ENCODE measurements around the gene ETV3L. TPM values are rescaled to one million over a fixed set of nuclear protein-coding genes. Genes with fewer than 3 reads are reported as not detected.

ETV3L gene
- total RNA-seq, 2 donors from 2014 or later = 0.26 TPM; not detected in 1

DNA sequence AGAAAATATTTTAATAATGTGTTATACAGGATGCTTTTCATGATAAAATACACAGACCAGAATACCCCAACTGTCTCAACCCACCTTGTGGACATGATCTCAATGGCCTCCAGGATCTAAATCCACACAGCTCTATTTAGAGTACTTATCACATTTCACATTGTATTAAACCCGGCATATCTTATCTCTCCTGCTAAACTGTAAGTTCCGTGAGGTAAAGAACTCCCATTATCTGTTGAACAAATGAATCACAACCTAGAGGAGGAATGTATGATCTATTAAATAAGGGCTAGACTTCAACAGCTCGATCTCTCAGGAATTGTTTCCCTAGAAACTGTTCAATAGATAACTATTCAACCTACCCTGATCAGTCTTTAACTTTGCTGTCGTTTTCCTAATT, 31.7 kb upstream of the ETV3L start:
- peaks cover 60% of the 10 kb centered on the region for H3K4me1 Mint-ChIP-seq
- no peak overlapping the region for H3K4me3 ChIP-seq (ENCODE audit: low read length)
- no peaks in the 10 kb centered on the region for H3K27me3 ChIP-seq (ENCODE audit: control insufficient read depth, insufficient read depth, low read length, poor library complexity, severe bottlenecking)
- H3K27ac Mint-ChIP-seq = no peak overlapping the region
- WGBS, 2 experiments (ENCODE audit: insufficient coverage in 1 of 2, insufficient read length in 1 of 2) = 40 to 42% methylated on average over 1 to 4 of the region's 4 CpGs
- H3K9me3 Mint-ChIP-seq = no peaks in the 10 kb centered on the region
- no peak overlapping the region for H3K4me3 Mint-ChIP-seq
- no peaks in the 10 kb centered on the region for H3K9me3 ChIP-seq (ENCODE audit: control insufficient read depth, low read length)
- peaks cover 67% of the 10 kb centered on the region for H3K36me3 Mint-ChIP-seq (ENCODE audit: low read depth)
- no peak for DNase-seq
- H3K4me1 ChIP-seq (ENCODE audit: control insufficient read depth, insufficient read depth, low read length) = peaks cover 31% of the 10 kb centered on the region
- H3K9ac ChIP-seq (ENCODE audit: extremely low read depth, low read length, poor library complexity, severe bottlenecking) = no peak overlapping the region
- H3K27me3 Mint-ChIP-seq (ENCODE audit: insufficient read depth) = no peaks in the 10 kb centered on the region
- no peak overlapping the region for H3K27ac ChIP-seq (ENCODE audit: low read depth, low read length)
- TF ChIP-seq, protein P1, sequence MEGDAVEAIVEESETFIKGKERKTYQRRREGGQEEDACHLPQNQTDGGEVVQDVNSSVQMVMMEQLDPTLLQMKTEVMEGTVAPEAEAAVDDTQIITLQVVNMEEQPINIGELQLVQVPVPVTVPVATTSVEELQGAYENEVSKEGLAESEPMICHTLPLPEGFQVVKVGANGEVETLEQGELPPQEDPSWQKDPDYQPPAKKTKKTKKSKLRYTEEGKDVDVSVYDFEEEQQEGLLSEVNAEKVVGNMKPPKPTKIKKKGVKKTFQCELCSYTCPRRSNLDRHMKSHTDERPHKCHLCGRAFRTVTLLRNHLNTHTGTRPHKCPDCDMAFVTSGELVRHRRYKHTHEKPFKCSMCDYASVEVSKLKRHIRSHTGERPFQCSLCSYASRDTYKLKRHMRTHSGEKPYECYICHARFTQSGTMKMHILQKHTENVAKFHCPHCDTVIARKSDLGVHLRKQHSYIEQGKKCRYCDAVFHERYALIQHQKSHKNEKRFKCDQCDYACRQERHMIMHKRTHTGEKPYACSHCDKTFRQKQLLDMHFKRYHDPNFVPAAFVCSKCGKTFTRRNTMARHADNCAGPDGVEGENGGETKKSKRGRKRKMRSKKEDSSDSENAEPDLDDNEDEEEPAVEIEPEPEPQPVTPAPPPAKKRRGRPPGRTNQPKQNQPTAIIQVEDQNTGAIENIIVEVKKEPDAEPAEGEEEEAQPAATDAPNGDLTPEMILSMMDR (conservative IDR thresholded peaks at IDR 0.05) = no peak
- peaks cover 92% of the 10 kb centered on the region for H3K36me3 ChIP-seq (ENCODE audit: control insufficient read depth, insufficient read depth, low read length)

DNA sequence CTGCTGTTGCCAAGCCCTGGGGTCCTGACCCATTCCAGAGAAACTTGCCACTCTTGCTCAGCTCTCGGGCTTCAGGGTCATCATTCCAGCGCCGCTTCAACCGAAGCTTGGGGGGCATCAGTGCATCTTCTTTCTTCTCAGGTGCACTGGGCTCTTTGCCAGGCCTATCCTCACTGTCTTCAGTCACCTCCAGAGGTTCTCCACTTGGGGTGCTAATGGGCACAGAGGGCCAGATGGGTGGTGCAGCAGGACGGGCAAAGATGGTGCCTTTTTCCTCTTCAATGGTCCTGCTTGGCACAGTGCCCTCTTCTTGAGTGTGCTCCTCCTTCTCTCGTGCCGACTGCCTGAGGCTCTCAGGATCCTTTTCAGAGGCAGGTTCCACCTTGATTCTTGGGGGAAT, 25.2 kb upstream of the ETV3L start:
- Histone ChIP-seq H3K9me3 (ENCODE audit: control insufficient read depth, low read length) (no peaks in the 10 kb centered on the region), H3K27me3 (ENCODE audit: control insufficient read depth, insufficient read depth, low read length, poor library complexity, severe bottlenecking) (no peaks in the 10 kb centered on the region), H3K36me3 (ENCODE audit: control insufficient read depth, insufficient read depth, low read length) (peaks cover 87% of the 10 kb centered on the region), H3K4me3 (ENCODE audit: low read length) (no peak overlapping the region), H3K27ac (ENCODE audit: low read depth, low read length) (no peak overlapping the region), H3K9ac (ENCODE audit: extremely low read depth, low read length, poor library complexity, severe bottlenecking) (no peak overlapping the region), H3K4me1 (ENCODE audit: control insufficient read depth, insufficient read depth, low read length) (peaks cover 3% of the 10 kb centered on the region)
- Mint-ChIP-seq H3K36me3 (ENCODE audit: low read depth) (peaks cover 61% of the 10 kb centered on the region), H3K27ac (peak overlapping the region; percentile 41), H3K4me3 (no peak overlapping the region), H3K9me3 (no peaks in the 10 kb centered on the region), H3K4me1 (peaks cover 35% of the 10 kb centered on the region), H3K27me3 (ENCODE audit: insufficient read depth) (no peaks in the 10 kb centered on the region)
- DNase-seq = peak; percentile 45
- TF ChIP-seq, protein P1 (conservative IDR thresholded peaks at IDR 0.05) = peak; percentile 39
- whole genome bisulfite sequencing, 2 experiments (ENCODE audit: insufficient coverage in 1 of 2, insufficient read length in 1 of 2) = 91 to 92% methylated on average over 7 of the region's 7 CpGs

DNA sequence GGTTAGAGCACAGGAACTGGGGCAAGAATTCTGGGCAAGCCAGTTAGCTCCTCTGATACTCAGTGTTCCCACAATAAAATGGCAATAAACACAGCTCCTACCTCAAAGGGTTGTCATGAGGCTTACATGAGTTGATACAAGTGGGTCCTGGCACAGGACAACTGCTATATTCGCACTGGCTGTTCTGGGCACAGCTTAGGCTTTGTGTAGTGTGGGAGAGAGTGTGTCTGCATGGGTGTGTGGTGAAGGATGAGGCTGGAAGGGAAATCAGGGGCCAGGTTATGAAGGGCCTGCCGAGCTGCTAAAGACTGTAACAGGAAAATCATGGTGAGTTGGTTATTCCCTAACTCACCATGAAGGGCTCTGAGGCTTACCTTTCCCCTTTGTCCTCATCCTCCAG, 19.8 kb upstream of the ETV3L start:
- H3K36me3 ChIP-seq (ENCODE audit: control insufficient read depth, insufficient read depth, low read length) = peaks cover 36% of the 10 kb centered on the region
- H3K4me1 Mint-ChIP-seq = peaks cover 42% of the 10 kb centered on the region

More for the DNA sequence above, 19.8 kb upstream of the ETV3L start:
- H3K4me3 ChIP-seq (ENCODE audit: low read length) = no peak overlapping the region
- Mint-ChIP-seq H3K27ac (no peak overlapping the region), H3K4me3 (no peak overlapping the region), H3K9me3 (no peaks in the 10 kb centered on the region), H3K36me3 (ENCODE audit: low read depth) (peaks cover 22% of the 10 kb centered on the region), H3K27me3 (ENCODE audit: insufficient read depth) (no peaks in the 10 kb centered on the region)
- no peak for DNase-seq
- TF ChIP-seq, protein P1 (conservative IDR thresholded peaks at IDR 0.05) = no peak
- H3K27me3 ChIP-seq (ENCODE audit: control insufficient read depth, insufficient read depth, low read length, poor library complexity, severe bottlenecking) = no peaks in the 10 kb centered on the region
- H3K9me3 ChIP-seq (ENCODE audit: control insufficient read depth, low read length) = no peaks in the 10 kb centered on the region
- H3K4me1 ChIP-seq (ENCODE audit: control insufficient read depth, insufficient read depth, low read length) = peaks cover 6% of the 10 kb centered on the region
- H3K27ac ChIP-seq (ENCODE audit: low read depth, low read length) = no peak overlapping the region
- 90 to 100% methylated on average over 1 to 2 of the region's 2 CpGs for WGBS, 2 experiments (ENCODE audit: insufficient coverage in 1 of 2, insufficient read length in 1 of 2)
- H3K9ac ChIP-seq (ENCODE audit: extremely low read depth, low read length, poor library complexity, severe bottlenecking) = no peak overlapping the region
